HEK293 (cell line): ENCODE measurements around the gene ANP32B.

Source experiments
- CTCF ChIA-PET: fragments of 350-600 bp; formaldehyde crosslinking; extraction: SDS; loops from one replicate; lab custom pipeline; 2021; ENCODE audit warnings: antibody characterized with exemption; lab: Yijun Ruan, JAX
- POLR2A ChIA-PET: fragments of 300-600 bp; formaldehyde crosslinking; extraction: SDS; loops from one replicate; lab custom pipeline; 2020; ENCODE audit warnings: antibody characterized with exemption, inconsistent platforms; lab: Yijun Ruan, JAX
- H3K27ac ChIP-seq: fragments of 200-500 bp; sonication (Bioruptor generic); 2 replicates; pipeline ENCODE4 v1.5.1; 2014; ENCODE audit warnings: low read depth, low read length, control low read depth, inconsistent platforms; ENCODE audit errors: extremely low read depth
- H3K36me3 ChIP-seq, 2 experiments: fragments of 200-500 bp in 1 of 2; sonication (Bioruptor generic) in 1 of 2; 1 replicate in 1 of 2; 2 replicates in 1 of 2; pipeline ENCODE4 v1.5.1; 2014 to 2017; ENCODE audit warnings: inconsistent platforms in 2 of 2, low read length in 2 of 2; ENCODE audit not compliant: control insufficient read depth in 2 of 2, insufficient read depth in 1 of 2
- H3K4me1 ChIP-seq: fragments of 200-500 bp; sonication (Bioruptor generic); 2 replicates; pipeline ENCODE4 v1.5.1; 2014; ENCODE audit warnings: mild to moderate bottlenecking, low read length, inconsistent platforms; ENCODE audit not compliant: control insufficient read depth, insufficient read depth
- H3K4me3 ChIP-seq: 2 replicates; pipeline ENCODE4 v1.5.1; 2011; ENCODE audit warnings: low read depth, mild to moderate bottlenecking, control low read depth, low read length, moderate library complexity
- H3K9me3 ChIP-seq: fragments of 200-500 bp; sonication (Bioruptor generic); 2 replicates; pipeline ENCODE4 v1.5.1; 2014; ENCODE audit warnings: low read depth, low read length, inconsistent platforms; ENCODE audit not compliant: control insufficient read depth, insufficient read depth
- AEBP2 ChIP-seq: fragments of 450-650 bp; formaldehyde crosslinking; IDR thresholded peaks from 2 replicates; pipeline ENCODE4 v1.5.1; 2016; ENCODE audit warnings: missing biosample characterization, missing genetic modification characterization, borderline replicate concordance
- BCL11A ChIP-seq: fragments of 450-650 bp; formaldehyde crosslinking; IDR thresholded peaks from 2 replicates; pipeline ENCODE4 v1.5.1; 2016; ENCODE audit warnings: low read depth, missing biosample characterization, missing genetic modification characterization
- IKZF3 ChIP-seq: fragments of 450-650 bp; IDR thresholded peaks from 2 replicates; pipeline ENCODE4 v1.5.0; 2018; ENCODE audit warnings: missing biosample characterization, mild to moderate bottlenecking, missing genetic modification characterization, moderate library complexity
- KLF8 ChIP-seq: fragments of 450-650 bp; formaldehyde crosslinking; IDR thresholded peaks from 2 replicates; pipeline ENCODE4 v1.5.1; 2016; ENCODE audit warnings: missing biosample characterization, missing genetic modification characterization
- SP7 ChIP-seq: fragments of 450-650 bp; formaldehyde crosslinking; IDR thresholded peaks from 2 replicates; pipeline ENCODE4 v1.5.1; 2016; ENCODE audit warnings: missing biosample characterization, missing genetic modification characterization
- TSHZ1 ChIP-seq: fragments of 450-650 bp; formaldehyde crosslinking; IDR thresholded peaks from 2 replicates; pipeline ENCODE4 v1.5.1; 2016; ENCODE audit warnings: missing biosample characterization, missing genetic modification characterization, borderline replicate concordance
- ZBTB20 ChIP-seq: fragments of 450-650 bp; formaldehyde crosslinking; IDR thresholded peaks from 2 replicates; pipeline ENCODE4 v1.5.1; 2016; ENCODE audit warnings: missing biosample characterization, missing genetic modification characterization
- ZBTB44 ChIP-seq: fragments of 450-650 bp; IDR thresholded peaks from 2 replicates; pipeline ENCODE4 v1.5.1; 2018; ENCODE audit warnings: missing biosample characterization, mild to moderate bottlenecking, missing genetic modification characterization
- ZBTB8A ChIP-seq: fragments of 450-650 bp; formaldehyde crosslinking; IDR thresholded peaks from 2 replicates; pipeline ENCODE4 v1.5.1; 2016; ENCODE audit warnings: missing biosample characterization, missing genetic modification characterization
- ZIC2 ChIP-seq: fragments of 450-650 bp; formaldehyde crosslinking; IDR thresholded peaks from 2 replicates; pipeline ENCODE4 v1.5.1; 2016; ENCODE audit warnings: missing biosample characterization, missing genetic modification characterization
- ZNF132 ChIP-seq: fragments of 450-650 bp; formaldehyde crosslinking; IDR thresholded peaks from 2 replicates; pipeline ENCODE4 v1.5.1; 2017; ENCODE audit warnings: missing biosample characterization, missing genetic modification characterization, borderline replicate concordance
- ZNF214 ChIP-seq: fragments of 450-650 bp; formaldehyde crosslinking; IDR thresholded peaks from 2 replicates; pipeline ENCODE4 v1.5.1; 2017; ENCODE audit warnings: missing biosample characterization, mild to moderate bottlenecking, missing genetic modification characterization, borderline replicate concordance
- ZNF280C ChIP-seq: fragments of 450-650 bp; formaldehyde crosslinking; IDR thresholded peaks from 2 replicates; pipeline ENCODE4 v1.5.1; 2016; ENCODE audit warnings: missing biosample characterization, missing genetic modification characterization
- ZNF341 ChIP-seq: fragments of 450-650 bp; formaldehyde crosslinking; IDR thresholded peaks from 2 replicates; pipeline ENCODE4; 2016; ENCODE audit warnings: low read depth, missing biosample characterization, missing genetic modification characterization
- ZNF37A ChIP-seq: fragments of 450-650 bp; IDR thresholded peaks from 2 replicates; pipeline ENCODE4 v1.5.1; 2018; ENCODE audit warnings: missing biosample characterization, missing genetic modification characterization
- ZNF404 ChIP-seq: fragments of 450-650 bp; formaldehyde crosslinking; IDR thresholded peaks from 2 replicates; pipeline ENCODE4 v1.5.1; 2017; ENCODE audit warnings: missing biosample characterization, missing genetic modification characterization
- ZNF473 ChIP-seq: fragments of 450-650 bp; formaldehyde crosslinking; IDR thresholded peaks from 2 replicates; pipeline ENCODE4 v1.5.1; 2017; ENCODE audit warnings: missing biosample characterization, missing genetic modification characterization
- ZNF600 ChIP-seq: fragments of 450-650 bp; formaldehyde crosslinking; IDR thresholded peaks from 2 replicates; pipeline ENCODE4 v1.5.1; 2016; ENCODE audit warnings: missing biosample characterization, missing genetic modification characterization

Gene ANP32B

GRCh38 chr9:97982683-97983588 lies at the start of gene ANP32B (continued):
- TF ChIP-seq TSHZ1 = no peak

- ChIA-PET POLR2A (no interaction called here), CTCF (interaction anchor here (2.1 kb wide), 1 partner anchor 11 kb away, joined by 13 read pairs; the partner anchor contains the start of gene TRMO)
- H3K4me1 ChIP-seq = no peaks in the 10 kb centered on the region
- no peak for TF ChIP-seq ZNF214 (tag by site-specific recombination)
- TF ChIP-seq KLF8 (tag by site-specific recombination) = no peak
- no peak for TF ChIP-seq BCL11A (tag by site-specific recombination)
- peak; percentile 56; the same call in 1 of the 2 replicates for TF ChIP-seq ZBTB44 (tag by site-specific recombination)
- TF ChIP-seq ZIC2 (tag by site-specific recombination) = 0 out of 2 replicates have a peak, but pooled peaks have one; percentile 27
- TF ChIP-seq ZBTB20 (tag by site-specific recombination) = 0 out of 2 replicates have a peak, but pooled peaks have one; percentile 17
- peak; percentile 22; the same call in 1 of the 2 replicates for TF ChIP-seq ZNF341 (tag by site-specific recombination)
- peak; percentile 51 for TF ChIP-seq SP7 (tag by site-specific recombination)
- H3K4me3 ChIP-seq = no peak overlapping the region
- no peak overlapping the region for H3K27ac ChIP-seq
- H3K36me3 ChIP-seq = no peaks in the 10 kb centered on the region
- H3K9me3 ChIP-seq = no peaks in the 10 kb centered on the region
Measured at GRCh38 chr9:97934321-97935115, 48.6 kb upstream of the ANP32B start.

- CTCF ChIA-PET = interaction anchor here (0.7 to 2.1 kb wide), 2 partner anchors 12 to 130 kb away, joined by 3 to 13 read pairs; partner anchors contain the start of gene TRMO
- no peaks in the 10 kb centered on the region for H3K9me3 ChIP-seq
- no peak overlapping the region for H3K4me3 ChIP-seq
- H3K27ac ChIP-seq = no peak overlapping the region
- H3K4me1 ChIP-seq = no peaks in the 10 kb centered on the region
- POLR2A ChIA-PET = no interaction called here
- no peaks in the 10 kb centered on the region for H3K36me3 ChIP-seq
- TF ChIP-seq ZNF600 (tag by site-specific recombination) = no peak
- TF ChIP-seq ZNF132 (tag by site-specific recombination) = no peak
- no peak for TF ChIP-seq ZNF473 (tag by site-specific recombination)
- TF ChIP-seq ZNF404 (tag by site-specific recombination) = no peak
- no peak for TF ChIP-seq ZNF37A (tag by site-specific recombination)
- TF ChIP-seq AEBP2 (tag by site-specific recombination) = no peak
- no peak for TF ChIP-seq ZBTB8A (tag by site-specific recombination)
- TF ChIP-seq ZNF280C (tag by site-specific recombination) = no peak
- no peak for TF ChIP-seq IKZF3 (tag by site-specific recombination)
Measured at GRCh38 chr9:97935276-97935675, 47.9 kb upstream of the ANP32B start.
